H9 (cell line): ENCODE results near the gene EIF1B. TPM values are rescaled to one million over a fixed set of nuclear protein-coding genes. Genes with fewer than 3 reads are reported as not detected.

Experiments
- DNase-seq: peaks from one replicate; pipeline ENCODE4 v3.0.0-alpha.2; 2017
- H2AFZ ChIP-seq: one replicate; pipeline ENCODE4 v1.6.1; 2013; ENCODE audit warnings: mild to moderate bottlenecking, low read length, control low read depth, moderate library complexity
- H2AK5ac ChIP-seq: 2 replicates; pipeline ENCODE4 v1.6.1; 2013; ENCODE audit warnings: low read length, control low read depth, mixed read lengths; ENCODE audit not compliant: insufficient read length
- H2BK120ac ChIP-seq: one replicate; pipeline ENCODE4 v1.6.1; 2013; ENCODE audit warnings: low read depth, mild to moderate bottlenecking, low read length, control low read depth, inconsistent platforms; ENCODE audit not compliant: poor library complexity, severe bottlenecking
- H2BK12ac ChIP-seq: 2 replicates; pipeline ENCODE4 v1.6.1; 2013; ENCODE audit warnings: low read length, control low read depth, mixed read lengths, low read depth; ENCODE audit not compliant: insufficient read length
- H2BK15ac ChIP-seq: 2 replicates; pipeline ENCODE4 v1.6.1; 2013; ENCODE audit warnings: low read depth, low read length, control low read depth
- H2BK20ac ChIP-seq: one replicate; pipeline ENCODE4 v1.6.1; 2013; ENCODE audit warnings: low read depth, mild to moderate bottlenecking, low read length, control low read depth, inconsistent platforms; ENCODE audit not compliant: poor library complexity, severe bottlenecking
- H2BK5ac ChIP-seq: 2 replicates; pipeline ENCODE4 v1.6.1; 2013; ENCODE audit warnings: low read length, control low read depth, mixed read lengths; ENCODE audit not compliant: insufficient read length
- H3K14ac ChIP-seq: 2 replicates; pipeline ENCODE4 v1.6.1; 2013; ENCODE audit warnings: low read length, control low read depth; ENCODE audit not compliant: insufficient read depth
- H3K18ac ChIP-seq: 2 replicates; pipeline ENCODE4 v1.6.1; 2013; ENCODE audit warnings: low read depth, mild to moderate bottlenecking, mixed read lengths, low read length, control low read depth; ENCODE audit not compliant: insufficient read length
- H3K23ac ChIP-seq: 2 replicates; pipeline ENCODE4 v1.6.1; 2013; ENCODE audit warnings: low read length, control low read depth, mixed read lengths, low read depth; ENCODE audit not compliant: insufficient read length
- H3K23me2 ChIP-seq: 2 replicates; pipeline ENCODE4 v1.6.1; 2013; ENCODE audit warnings: low read depth, mild to moderate bottlenecking, mixed read lengths, low read length, control low read depth; ENCODE audit not compliant: insufficient read length, poor library complexity, severe bottlenecking
- H3K27ac ChIP-seq: 2 replicates; pipeline ENCODE4 v1.5.1; 2013; ENCODE audit warnings: low read length, control low read depth, mixed read lengths, low read depth; ENCODE audit not compliant: insufficient read length
- H3K27me3 ChIP-seq: 2 replicates; pipeline ENCODE4 v1.6.1; 2013; ENCODE audit warnings: low read length, control low read depth, inconsistent platforms; ENCODE audit not compliant: insufficient read depth
- H3K4ac ChIP-seq: 2 replicates; pipeline ENCODE4 v1.6.1; 2013; ENCODE audit warnings: low read depth, mild to moderate bottlenecking, control low read depth, inconsistent platforms, low read length, moderate library complexity
- H3K4me1 ChIP-seq: 2 replicates; pipeline ENCODE4 v1.6.1; 2013; ENCODE audit warnings: low read length, control low read depth, inconsistent platforms; ENCODE audit not compliant: insufficient read depth
- H3K4me2 ChIP-seq: 2 replicates; pipeline ENCODE4 v1.6.1; 2013; ENCODE audit warnings: low read length, control low read depth, mixed read lengths; ENCODE audit not compliant: insufficient read length, insufficient read depth
- H3K56ac ChIP-seq: 2 replicates; pipeline ENCODE4 v1.6.1; 2013; ENCODE audit warnings: low read depth, mild to moderate bottlenecking, mixed read lengths, low read length, control low read depth; ENCODE audit not compliant: insufficient read length
- H3K79me1 ChIP-seq: 2 replicates; pipeline ENCODE4 v1.6.1; 2013; ENCODE audit warnings: low read depth, mild to moderate bottlenecking, moderate library complexity, low read length, control low read depth, inconsistent platforms; ENCODE audit not compliant: insufficient read depth, poor library complexity, severe bottlenecking
- H3K79me2 ChIP-seq: 2 replicates; pipeline ENCODE4 v1.6.1; 2013; ENCODE audit warnings: low read length, control low read depth, inconsistent platforms; ENCODE audit not compliant: insufficient read depth
- H3K9ac ChIP-seq: 2 replicates; pipeline ENCODE4 v1.6.1; 2013; ENCODE audit warnings: low read length, control low read depth, mixed read lengths; ENCODE audit not compliant: insufficient read length; ENCODE audit errors: extremely low read depth
- H3K9me3 ChIP-seq: one replicate; pipeline ENCODE4 v1.6.1; 2013; ENCODE audit warnings: low read depth, low read length, inconsistent platforms; ENCODE audit not compliant: control insufficient read depth
- H3T11ph ChIP-seq: one replicate; pipeline ENCODE4 v1.6.1; 2013; ENCODE audit warnings: mild to moderate bottlenecking, low read length, control low read depth, inconsistent platforms
- H4K20me1 ChIP-seq: one replicate; pipeline ENCODE4 v1.6.1; 2013; ENCODE audit not compliant: control insufficient read depth, insufficient read length, insufficient read depth
- H4K5ac ChIP-seq: 2 replicates; pipeline ENCODE4 v1.6.1; 2013; ENCODE audit warnings: low read depth, mild to moderate bottlenecking, mixed read lengths, low read length, control low read depth; ENCODE audit not compliant: insufficient read length
- H4K8ac ChIP-seq: replicated peaks from 2 replicates; pipeline ENCODE4 v1.6.1; 2013; ENCODE audit warnings: low read length, control low read depth, mixed read lengths, low read depth; ENCODE audit not compliant: insufficient read length
- H4K91ac ChIP-seq: 2 replicates; pipeline ENCODE4 v1.6.1; 2013; ENCODE audit warnings: low read depth, mild to moderate bottlenecking, moderate library complexity, mixed read lengths, low read length, control low read depth; ENCODE audit not compliant: insufficient read length
- H3K27ac Mint-ChIP-seq, 3 experiments: 2 replicates in 2 of 3; 3 replicates in 1 of 3; pipeline ENCODE4 v1.8.0; 2020 to 2021; ENCODE audit warnings: mixed read lengths in 3 of 3, mild to moderate bottlenecking in 1 of 3, moderate library complexity in 1 of 3
- H3K27me3 Mint-ChIP-seq: 2 replicates; pipeline ENCODE4 v1.8.0; 2021; ENCODE audit warnings: low read depth, mild to moderate bottlenecking, moderate library complexity, mixed read lengths
- H3K36me3 Mint-ChIP-seq, 3 experiments: 2 replicates in 2 of 3; 3 replicates in 1 of 3; pipeline ENCODE4 v1.8.0; 2020 to 2021; ENCODE audit warnings: low read depth in 3 of 3, mixed read lengths in 3 of 3; ENCODE audit not compliant: insufficient read depth in 1 of 3
- H3K4me1 Mint-ChIP-seq, 2 experiments: 2 replicates each; pipeline ENCODE4 v1.8.0; 2020; ENCODE audit warnings: mixed read lengths in 2 of 2
- H3K4me3 Mint-ChIP-seq, 2 experiments: 2 replicates in 1 of 2; 3 replicates in 1 of 2; pipeline ENCODE4 v1.8.0; 2020 to 2021; ENCODE audit warnings: mild to moderate bottlenecking in 2 of 2, mixed read lengths in 2 of 2, moderate library complexity in 1 of 2
- H3K9me3 Mint-ChIP-seq, 2 experiments: 2 replicates in 1 of 2; 3 replicates in 1 of 2; pipeline ENCODE4 v1.8.0; 2020; ENCODE audit warnings: mild to moderate bottlenecking in 2 of 2, mixed read lengths in 2 of 2, moderate library complexity in 1 of 2
- WGBS: extraction: QIAGEN DNeasy Blood & Tissue Kit; methylation state at CpG from one replicate; pipeline ENCODE4 v1.1.7; 2013; ENCODE audit warnings: missing lambda C conversion rate, low lambda C conversion rate, mixed read lengths; ENCODE audit not compliant: insufficient read length; ENCODE audit errors: extremely low coverage; 5-methylcytosine and 5-hydroxymethylcytosine counted together
- total RNA-seq: library from RNA; stranded (reverse); gene quantifications from 2 replicates; pipeline ENCODE4 v1.2.1, GENCODE V29; 2021
- TF ChIP-seq, protein P1 (sequence below): fragments of 200-600 bp; sonication (generic); conservative IDR thresholded peaks from 3 replicates; pipeline ENCODE4 v1.8.0; 2021; ENCODE audit warnings: antibody characterized with exemption, mild to moderate bottlenecking

The EIF1B gene
- total RNA-seq, 1 experiment from 2014 or later: 133 TPM

DNA sequence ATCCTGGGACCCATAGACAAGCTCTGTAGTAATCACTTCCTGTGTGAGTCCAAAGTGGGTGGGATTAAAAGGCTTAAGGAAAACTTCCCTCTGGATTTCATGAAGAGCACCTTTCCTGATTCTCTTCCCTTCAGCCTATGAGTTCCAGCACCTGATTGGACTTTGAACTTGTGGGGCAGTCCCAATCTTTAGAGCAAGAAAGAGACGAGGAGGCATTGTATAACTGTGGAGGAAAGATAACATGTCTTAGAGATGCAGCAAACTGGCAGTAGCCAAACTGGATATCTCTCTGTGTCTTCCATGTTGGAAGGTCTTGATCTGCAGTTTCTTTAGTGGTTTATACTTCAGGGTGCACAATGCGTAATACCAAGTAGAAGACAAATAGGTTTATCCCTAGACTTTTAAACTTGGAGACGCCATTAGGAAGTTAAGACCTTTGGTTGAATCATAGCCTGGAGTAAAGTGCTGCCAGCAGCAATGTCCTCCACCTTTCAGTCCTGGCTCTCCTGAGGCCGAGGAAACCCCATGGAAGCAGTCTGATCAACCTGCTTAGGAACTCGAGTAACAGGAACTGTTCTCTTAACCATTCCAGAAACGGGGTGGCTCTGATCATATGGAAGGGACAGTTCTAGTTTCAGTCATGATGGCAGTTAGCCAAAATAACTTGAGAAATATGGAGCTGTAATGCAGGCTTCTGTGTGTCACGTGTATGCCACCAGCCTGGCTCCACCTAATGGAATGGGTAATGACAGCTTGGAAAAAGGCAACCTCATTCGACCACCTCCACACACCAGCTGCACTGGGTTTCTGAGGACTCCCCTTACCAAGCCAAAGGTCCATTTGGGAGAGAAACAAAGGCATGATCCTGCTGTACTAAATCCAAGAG, 4.7 kb downstream of the EIF1B start:
- Histone ChIP-seq H3K27me3 (no peaks in the 10 kb centered on the region), H3K27ac (no peak overlapping the region), H2BK20ac (no peak overlapping the region), H2AFZ (no peak overlapping the region), H3K23ac (no peak overlapping the region), H3K79me1 (no peaks in the 10 kb centered on the region), H2BK15ac (no peak overlapping the region), H3K23me2 (peaks cover 4% of the 10 kb centered on the region), H3K4me2 (no peak overlapping the region), H3K4ac (no peak overlapping the region), H3K18ac (no peak overlapping the region), H2AK5ac (no peak overlapping the region), H4K20me1 (no peaks in the 10 kb centered on the region), H4K91ac (no peak overlapping the region), H2BK120ac (no peak overlapping the region), H3K56ac (no peak overlapping the region), H3K14ac (no peak overlapping the region), H3T11ph (no peak overlapping the region), H4K5ac (no peak overlapping the region), H4K8ac (no peak overlapping the region), H3K9ac (no peak overlapping the region), H3K79me2 (peaks cover 3% of the 10 kb centered on the region; the same call in 1 of the 2 replicates), H3K4me1 (no peaks in the 10 kb centered on the region), H3K9me3 (no peaks in the 10 kb centered on the region), H2BK5ac (peak overlapping the region; percentile 26), H2BK12ac (no peak overlapping the region)
- Mint-ChIP-seq H3K27ac (peak overlapping the region; percentile 23 to 72 (median 61); a peak in 5 of 7 replicates), H3K4me3 (no peak overlapping the region), H3K36me3 (peaks cover 22 to 35% (median 34%) of the 10 kb centered on the region in 3 experiments), H3K9me3 (no peaks in the 10 kb centered on the region), H3K27me3 (no peaks in the 10 kb centered on the region), H3K4me1 (peaks cover 8 to 13% of the 10 kb centered on the region in 2 experiments)
- WGBS: no CpG with 5 or more reads among the region's 8 CpGs
- TF ChIP-seq, protein P1, sequence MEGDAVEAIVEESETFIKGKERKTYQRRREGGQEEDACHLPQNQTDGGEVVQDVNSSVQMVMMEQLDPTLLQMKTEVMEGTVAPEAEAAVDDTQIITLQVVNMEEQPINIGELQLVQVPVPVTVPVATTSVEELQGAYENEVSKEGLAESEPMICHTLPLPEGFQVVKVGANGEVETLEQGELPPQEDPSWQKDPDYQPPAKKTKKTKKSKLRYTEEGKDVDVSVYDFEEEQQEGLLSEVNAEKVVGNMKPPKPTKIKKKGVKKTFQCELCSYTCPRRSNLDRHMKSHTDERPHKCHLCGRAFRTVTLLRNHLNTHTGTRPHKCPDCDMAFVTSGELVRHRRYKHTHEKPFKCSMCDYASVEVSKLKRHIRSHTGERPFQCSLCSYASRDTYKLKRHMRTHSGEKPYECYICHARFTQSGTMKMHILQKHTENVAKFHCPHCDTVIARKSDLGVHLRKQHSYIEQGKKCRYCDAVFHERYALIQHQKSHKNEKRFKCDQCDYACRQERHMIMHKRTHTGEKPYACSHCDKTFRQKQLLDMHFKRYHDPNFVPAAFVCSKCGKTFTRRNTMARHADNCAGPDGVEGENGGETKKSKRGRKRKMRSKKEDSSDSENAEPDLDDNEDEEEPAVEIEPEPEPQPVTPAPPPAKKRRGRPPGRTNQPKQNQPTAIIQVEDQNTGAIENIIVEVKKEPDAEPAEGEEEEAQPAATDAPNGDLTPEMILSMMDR: no peak
- DNase-seq: no peak
